GM19025 (cell line): ENCODE results near the gene HNRNPA1.
A peak's percentile ranks its signal among the peaks of the same experiment; 100 is the strongest.
"Not testable (repeated sequence)": the region's sequence is repeated elsewhere in the genome, so short reads cannot be mapped to it uniquely, and the experiment has no call there.

Source experiments
- ATAC-seq: cut with Tn5 transposase; IDR thresholded peaks from one replicate; pipeline ENCODE4 v1.9.1; 2021; ENCODE audit warnings: mild to moderate bottlenecking, low read depth, moderate library complexity; ENCODE audit not compliant: unreplicated experiment

HNRNPA1 gene

DNA sequence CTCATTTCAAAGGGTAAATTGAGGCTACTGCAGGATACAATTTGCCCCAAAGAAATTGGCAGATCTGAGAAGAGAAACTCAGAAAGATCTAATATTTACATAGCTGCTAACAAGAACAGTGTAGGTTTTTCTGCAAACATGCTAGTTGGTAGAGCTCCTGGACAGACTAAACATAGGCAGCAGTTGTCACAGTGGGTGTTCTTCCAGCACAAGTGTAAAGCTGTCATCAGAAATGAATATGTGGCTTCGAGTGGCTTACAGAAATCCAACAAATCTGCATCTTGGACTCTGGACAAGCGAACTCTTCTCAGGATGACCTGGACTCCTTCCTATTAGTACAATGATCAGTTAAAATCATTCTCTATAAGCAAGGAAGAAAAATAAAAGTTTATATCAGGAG lies 6.5 kb upstream of the HNRNPA1 start:
- ATAC-seq = no peak

DNA sequence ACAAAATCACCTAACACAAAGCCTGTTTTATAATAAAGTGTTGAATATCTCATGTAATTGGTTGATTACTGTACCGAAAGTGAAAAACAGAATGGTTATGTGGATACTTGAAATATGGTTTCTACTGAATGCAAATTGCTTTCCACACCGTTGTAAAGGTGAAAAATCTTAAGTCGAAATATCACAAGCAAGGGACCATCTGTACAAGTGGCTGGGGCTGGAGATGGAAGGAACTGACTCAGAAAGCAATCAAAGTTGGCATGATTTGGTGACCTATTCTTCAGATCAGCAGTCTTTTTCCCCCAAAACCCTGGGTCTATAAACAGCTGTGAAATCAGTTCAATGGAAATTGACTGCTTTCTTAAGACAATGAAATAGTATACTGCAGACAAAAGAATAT lies 4.2 kb upstream of the HNRNPA1 start:
- no peak for ATAC-seq

- no peak for ATAC-seq
Measured at GRCh38 chr12:54277823-54278276, 2.7 kb upstream of the HNRNPA1 start.

DNA sequence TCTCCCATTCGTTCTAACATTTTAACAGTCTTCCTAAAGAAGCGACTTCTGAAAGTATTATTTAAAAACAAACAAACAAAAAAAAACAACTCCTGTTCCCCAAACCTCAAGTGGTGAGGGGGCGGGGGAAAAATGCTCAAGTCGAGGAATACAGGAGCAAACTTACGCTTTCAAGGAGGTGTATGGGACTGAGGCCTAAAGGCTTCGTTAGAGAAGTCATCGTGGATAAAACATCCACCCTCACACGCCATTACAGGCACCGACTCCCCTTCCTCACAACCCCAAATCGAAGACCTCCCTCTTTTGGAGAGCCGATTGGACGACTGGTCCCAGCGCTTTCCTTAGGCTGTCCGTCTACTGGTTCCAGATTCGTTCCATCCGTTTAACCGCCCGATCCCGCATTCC lies 1.3 kb upstream of the HNRNPA1 start:
- ATAC-seq = no peak

DNA sequence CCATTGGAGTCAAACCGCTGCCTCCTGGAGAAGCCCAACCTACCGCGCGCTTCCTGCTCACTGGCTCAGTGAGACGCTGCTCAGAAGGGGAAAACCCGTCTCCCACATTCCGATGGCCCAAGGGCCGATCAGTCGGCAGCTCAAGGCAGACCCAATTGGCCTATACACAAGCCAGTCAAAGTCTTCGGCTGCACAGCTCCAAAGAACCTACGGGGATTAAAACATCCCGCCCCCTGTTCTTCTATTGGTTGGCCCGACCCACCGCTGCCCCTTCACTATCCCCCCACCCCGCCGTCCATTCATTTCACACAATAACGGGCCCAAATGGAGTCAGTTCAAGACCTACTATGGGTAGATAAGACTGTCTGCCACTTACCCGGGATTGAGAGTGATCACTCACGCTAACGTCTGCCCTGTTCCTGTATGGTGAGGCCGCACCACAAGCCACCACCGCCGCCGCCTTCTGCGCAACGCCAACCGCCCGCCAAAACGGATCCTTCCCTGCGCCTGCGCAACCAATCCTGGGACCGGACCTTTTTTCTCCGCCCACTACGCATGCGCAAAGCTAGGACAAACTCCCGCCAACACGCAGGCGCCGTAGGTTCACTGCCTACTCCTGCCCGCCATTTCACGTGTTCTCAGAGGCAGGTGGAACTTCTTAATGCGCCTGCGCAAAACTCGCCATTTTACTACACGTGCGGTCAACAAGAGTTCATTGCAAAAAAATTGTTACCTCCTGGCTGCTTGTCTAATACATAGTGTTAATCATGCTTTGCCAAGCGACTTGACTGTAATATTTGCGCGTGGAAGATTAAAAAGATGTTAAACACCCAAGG lies 676 bp upstream of the HNRNPA1 start, which contains the start of gene CBX5:
TSS of gene CBX5 (minus strand) at position 491 of the 836 bp plus-strand sequence. CDS start 22,472 bp downstream, outside the sequence.
- ATAC-seq = peak; percentile 62

GRCh38 chr12:54281261-54281638 lies 724 bp downstream of the HNRNPA1 start:
- ATAC-seq = not testable (repeated sequence)

GRCh38 chr12:54281694-54282093 lies 1.2 kb downstream of the HNRNPA1 start:
- not testable (repeated sequence) for ATAC-seq

DNA sequence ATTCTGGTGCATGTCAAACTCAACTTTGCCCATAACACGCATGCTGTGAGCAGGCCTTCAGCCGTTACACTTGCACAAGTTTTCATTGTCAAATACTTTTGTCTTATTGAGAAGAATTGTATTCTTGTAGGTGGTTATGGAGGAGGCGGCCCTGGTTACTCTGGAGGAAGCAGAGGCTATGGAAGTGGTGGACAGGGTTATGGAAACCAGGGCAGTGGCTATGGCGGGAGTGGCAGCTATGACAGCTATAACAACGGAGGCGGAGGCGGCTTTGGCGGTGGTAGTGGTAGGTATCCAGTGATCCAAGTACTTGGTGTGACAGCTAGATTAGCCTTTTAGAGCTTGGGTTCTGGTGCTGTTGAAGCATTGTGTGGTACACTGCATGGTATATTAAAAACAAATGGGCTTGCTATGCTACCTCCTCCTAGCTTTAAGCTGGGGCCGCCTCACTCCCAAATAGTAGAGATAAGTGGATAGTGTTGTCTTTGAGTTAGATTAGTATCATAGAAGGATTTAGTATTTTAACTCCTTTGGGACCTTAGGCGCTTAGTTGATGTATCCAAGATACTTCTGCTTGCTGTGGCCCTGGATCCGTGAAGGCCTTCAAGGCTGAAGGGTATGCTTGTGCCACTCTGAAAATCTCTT lies 2.5 kb downstream of the HNRNPA1 start:
- ATAC-seq = no peak

- ATAC-seq = not testable (repeated sequence)
Measured at GRCh38 chr12:54284070-54284780, 3.7 kb downstream of the HNRNPA1 start.

DNA sequence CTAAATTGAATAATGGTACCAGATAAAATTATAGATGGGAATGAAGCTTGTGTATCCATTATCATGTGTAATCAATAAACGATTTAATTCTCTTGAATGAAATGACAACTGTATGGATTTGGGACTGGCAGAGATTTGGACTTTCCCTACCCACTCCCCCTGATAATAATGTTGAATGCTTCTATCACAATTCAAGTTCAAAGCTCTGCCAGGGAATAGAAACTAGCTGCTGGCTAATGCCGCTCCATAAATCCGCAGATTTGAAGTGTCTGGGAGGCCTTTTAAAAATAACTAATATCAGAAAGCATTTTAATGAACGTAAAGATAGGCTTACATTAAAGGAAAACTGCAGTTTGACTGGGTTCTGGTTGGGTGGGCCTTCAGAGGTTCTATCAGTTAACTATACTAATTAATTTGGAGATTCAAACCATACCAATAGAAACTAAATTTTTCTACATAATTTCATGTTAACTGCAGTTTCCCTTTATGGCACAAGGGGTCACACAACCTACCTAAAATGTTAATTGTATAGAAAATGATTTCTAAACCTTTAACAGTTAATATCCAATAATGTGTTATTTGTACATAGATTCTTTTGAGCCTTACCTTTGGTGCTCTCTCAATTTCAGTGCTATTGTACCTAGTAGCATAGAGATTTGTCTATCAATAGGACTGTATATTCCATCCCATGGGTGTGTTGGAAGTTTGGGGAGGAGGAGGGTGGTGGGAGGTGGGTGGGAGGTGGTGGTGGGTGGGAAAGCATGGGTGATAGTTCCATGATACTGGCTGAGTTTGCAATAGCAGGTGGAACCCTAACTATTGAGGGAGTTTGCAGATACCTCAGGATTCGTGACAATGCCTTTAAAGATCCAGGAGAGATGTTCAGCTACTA lies 4.9 kb downstream of the HNRNPA1 start:
- no peak for ATAC-seq

DNA sequence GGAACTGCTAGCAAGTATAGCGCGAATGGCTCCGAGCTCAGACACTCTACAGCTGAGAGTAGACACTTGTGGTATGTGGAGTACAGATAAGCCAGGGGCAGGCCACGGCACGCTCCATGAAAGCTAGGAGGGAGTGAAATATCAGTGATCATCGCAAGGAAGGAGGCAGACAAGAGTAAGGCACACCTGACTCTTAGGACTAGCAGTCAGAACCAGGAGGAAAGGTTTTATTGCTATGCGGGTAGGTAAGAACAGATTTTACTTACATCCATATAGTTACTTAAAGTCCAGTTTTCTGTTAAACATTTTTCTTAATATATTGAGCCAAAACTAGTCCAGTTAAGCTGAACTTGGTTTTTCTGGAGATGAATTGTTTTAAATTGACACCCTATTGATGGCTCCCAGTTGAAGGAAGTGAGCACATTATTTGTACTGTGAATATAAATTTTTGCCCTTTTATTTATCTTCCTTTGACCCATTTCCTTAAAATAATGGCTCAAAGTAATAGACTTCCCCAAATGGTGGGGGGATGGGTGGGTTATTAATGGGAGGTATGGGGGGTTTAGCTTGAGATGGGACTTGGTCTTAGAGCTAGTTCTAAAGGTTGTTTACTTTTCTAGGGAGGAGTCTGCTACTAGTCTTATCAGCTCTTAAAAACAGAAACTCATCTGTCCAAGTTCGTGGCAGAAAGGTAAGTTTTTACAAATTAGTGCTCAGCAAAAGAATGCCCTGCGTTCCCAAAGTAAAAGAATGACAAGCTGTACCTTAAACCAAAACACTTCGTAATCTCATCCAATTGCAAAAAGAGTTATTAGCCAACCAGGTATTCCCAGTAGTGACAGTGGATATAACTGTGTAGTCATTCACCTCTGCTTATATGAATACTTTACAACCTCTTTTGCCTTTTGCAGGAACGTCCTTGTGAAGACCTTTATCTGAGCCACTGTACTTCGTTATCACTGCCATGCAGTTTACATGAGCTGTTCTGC lies 5.8 kb downstream of the HNRNPA1 start:
- no peak for ATAC-seq

DNA sequence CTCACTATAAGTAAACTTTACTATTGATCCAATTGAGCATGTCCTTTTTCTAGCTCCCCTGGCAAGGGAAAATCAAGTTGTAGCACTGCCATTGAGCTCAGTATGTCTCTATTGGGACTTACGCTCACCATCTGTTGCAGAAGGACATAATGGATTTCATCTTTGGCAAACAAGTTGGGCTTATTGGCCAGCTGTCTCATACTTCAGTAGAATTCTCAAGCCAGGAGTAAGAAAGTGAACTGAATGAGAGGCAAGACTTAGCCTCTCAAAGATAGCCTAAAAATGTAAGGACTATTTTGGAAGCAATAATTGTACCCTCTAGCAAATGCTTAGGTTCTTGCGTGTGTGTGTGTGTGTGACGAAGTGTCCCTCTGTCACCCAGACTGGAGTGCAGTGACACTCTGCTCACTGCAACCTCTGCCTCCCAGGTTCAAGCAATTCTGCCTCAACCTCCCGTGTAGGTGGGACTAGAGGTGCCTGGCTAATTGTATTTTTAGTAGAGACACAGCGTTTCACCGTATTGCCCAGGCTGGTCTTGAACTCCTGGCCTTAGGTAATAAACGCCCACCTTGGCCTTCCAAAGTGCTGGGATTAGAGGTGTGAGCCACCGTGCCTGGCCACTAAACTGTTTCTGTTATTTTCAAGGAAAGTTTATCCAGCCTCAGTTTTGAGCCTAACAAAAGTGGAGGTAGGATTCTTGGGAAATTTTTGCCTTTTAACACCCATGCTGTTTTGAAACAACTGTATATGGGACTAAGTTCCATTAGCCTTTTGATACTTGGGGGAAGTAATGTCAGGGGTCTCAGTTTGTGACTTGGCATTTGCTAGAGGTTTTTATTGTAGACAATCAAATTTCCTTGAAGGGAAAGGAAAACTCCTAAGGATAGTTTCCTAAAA lies 7.0 kb downstream of the HNRNPA1 start:
- no peak for ATAC-seq

DNA sequence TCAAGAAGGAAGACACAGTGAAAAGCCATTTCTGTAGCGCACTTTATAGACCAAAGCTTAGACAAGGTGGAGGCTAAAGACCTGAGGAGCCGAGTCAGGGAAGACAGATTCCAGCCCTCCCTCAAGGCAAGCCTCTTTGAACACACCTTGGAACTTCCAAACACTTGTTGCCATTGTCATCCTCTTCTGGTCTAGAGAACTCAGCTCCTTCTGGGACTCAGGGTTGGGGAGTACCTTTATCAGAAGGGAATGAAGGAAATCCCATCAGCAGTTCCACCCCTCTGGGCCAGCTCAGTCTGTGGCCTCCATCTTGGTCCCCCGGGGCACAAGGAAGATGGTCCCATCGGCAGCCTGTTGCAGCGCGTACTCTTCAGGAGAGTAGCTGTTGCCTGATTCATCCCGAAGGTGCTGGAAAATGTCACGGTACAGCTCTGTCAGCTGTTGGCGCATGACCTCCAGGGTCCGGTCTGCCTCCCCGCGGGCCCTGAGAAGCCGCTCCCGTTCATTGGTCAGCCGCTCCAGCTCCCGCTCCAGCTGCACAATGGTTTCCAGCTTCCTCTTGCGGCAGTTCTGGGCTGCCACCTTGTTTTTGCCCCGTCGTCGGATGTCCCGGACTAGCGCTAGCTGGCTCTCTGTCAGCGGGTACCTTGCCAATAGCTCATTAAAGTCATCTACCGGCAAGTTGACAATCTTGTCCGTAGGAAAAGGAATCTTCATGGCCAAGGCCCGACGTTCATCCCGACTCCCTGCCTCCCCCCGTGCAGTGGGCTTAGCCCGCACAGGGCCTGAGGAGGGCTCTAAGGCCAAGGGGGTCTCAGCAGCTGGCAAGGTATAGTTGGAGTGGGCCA lies 11.8 kb downstream of the HNRNPA1 start:
- ATAC-seq = no peak

GRCh38 chr12:54292931-54293241 lies 12.4 kb downstream of the HNRNPA1 start:
- ATAC-seq = no peak

DNA sequence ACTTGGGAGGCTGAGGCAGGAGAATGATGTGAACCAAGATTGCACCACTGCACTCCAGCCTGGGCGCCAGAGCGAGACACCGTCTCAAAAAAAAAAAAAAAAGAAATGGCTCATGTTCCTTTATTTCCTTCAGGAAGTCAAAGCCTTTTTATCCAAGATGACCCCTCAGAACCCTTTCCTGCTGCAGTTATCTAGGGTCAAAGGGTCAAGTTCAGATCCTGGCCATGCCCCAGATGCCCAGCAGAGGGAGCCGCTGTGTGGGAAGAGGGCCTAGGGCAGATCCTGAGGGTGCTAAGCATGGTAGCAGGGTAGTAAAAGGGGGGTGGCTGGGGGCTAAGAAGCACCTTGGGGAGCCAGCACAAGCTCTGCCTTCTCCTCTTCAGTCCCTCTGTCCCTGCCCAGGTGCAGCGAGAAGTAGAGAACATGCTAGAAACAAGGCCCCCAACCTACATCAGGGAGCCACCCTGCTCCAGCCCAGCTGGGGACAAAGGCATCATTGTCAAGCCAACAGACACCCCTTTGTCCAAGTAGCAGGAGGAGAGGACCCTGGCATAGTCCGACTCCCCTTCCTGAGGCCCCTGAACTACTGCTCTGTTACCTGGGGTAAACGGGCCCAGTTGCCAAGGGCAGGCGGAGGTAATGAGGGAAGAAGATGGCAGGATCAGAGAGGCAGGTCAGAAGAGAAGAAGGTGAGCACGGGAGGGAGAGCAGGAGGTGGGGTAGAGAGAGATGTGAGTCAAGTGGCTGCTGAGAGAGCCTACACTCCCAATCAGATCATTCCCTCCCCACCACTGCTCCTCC lies 13.8 kb downstream of the HNRNPA1 start:
- no peak for ATAC-seq

DNA sequence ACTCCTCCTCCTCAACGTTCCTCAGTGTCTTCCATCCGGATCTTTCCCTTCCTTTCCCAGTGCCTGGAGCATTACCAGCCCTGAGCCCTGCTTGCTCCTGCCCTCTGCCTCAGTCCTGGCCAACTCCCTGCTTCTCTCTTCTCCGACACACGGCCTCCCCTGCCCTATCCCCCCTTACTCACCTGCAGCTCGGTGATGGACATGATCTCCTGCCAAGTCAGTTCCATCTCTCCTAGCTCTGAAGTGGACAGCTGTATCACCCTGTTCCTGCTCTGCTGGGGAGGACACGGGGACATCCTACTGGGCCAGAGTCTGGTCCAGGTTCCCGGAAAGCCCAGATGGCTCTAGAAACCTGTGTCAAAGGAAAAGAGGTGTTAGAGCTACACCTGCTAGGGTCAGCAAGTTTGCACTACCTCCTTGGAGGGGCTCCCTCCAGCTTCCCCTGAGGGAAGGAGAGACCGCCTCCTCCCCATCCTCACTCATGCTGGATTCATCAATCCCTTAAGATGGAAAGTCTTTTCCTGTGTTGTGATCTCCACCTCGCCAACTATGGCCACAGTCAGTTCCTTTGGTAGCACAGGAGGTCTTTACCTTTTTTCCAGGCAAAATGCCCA lies 14.5 kb downstream of the HNRNPA1 start:
- ATAC-seq = no peak
